Testis (tissue), 3 donors: ENCODE results near the gene DAAM2. TPM values are rescaled to one million over a fixed set of nuclear protein-coding genes. Genes with fewer than 3 reads are reported as not detected.
A peak's percentile ranks its signal among the peaks of the same experiment; 100 is the strongest.

Source experiments
- DNase-seq: peaks from one replicate; pipeline ENCODE4 v3.0.0-alpha.2; 2019
- H3K27ac ChIP-seq, 2 donors: fragments of 200-600 bp; sonication (generic); one replicate each; pipeline ENCODE4 v1.5.1; 2019
- H3K27me3 ChIP-seq: fragments of 200-600 bp; sonication (generic); one replicate; pipeline ENCODE4 v1.5.1; 2019
- H3K36me3 ChIP-seq: fragments of 200-600 bp; sonication (generic); one replicate; pipeline ENCODE4 v1.5.1; 2017; ENCODE audit warnings: low read depth; ENCODE audit errors: missing control alignments
- H3K4me1 ChIP-seq: fragments of 200-600 bp; sonication (generic); one replicate; pipeline ENCODE4 v1.5.1; 2019
- H3K4me3 ChIP-seq, 2 donors: fragments of 200-600 bp; sonication (generic); one replicate each; pipeline ENCODE4 v1.5.1; 2017 to 2019
- H3K9me3 ChIP-seq: fragments of 200-600 bp; sonication (generic); one replicate; pipeline ENCODE4 v1.5.1; 2017
- CTCF ChIP-seq, 3 experiments: fragments of 450-650 bp in 2 of 3; fragments of 200-600 bp in 1 of 3; sonication (generic) in 1 of 3; IDR thresholded peaks; one replicate each; pipeline ENCODE4 v1.5.1; 2016 to 2019; ENCODE audit warnings: antibody characterized with exemption in 3 of 3, mild to moderate bottlenecking in 2 of 3, moderate library complexity in 1 of 3
- POLR2A ChIP-seq: fragments of 450-650 bp; IDR thresholded peaks from one replicate; pipeline ENCODE4 v1.6.1; 2017; ENCODE audit warnings: antibody characterized with exemption, mild to moderate bottlenecking, moderate library complexity
- WGBS, 2 donors: methylation state at CpG; one replicate each; pipeline ENCODE4 v1.1.5; 2018; 5-methylcytosine and 5-hydroxymethylcytosine counted together
- intact Hi-C: fragments of 100-400 bp; cut with DNase I; formaldehyde crosslinking; loops from one replicate; pipeline ENCODE4 v1.15.1; 2023; ENCODE audit warnings: low total_unique reads
- polyA plus RNA-seq: library from polyadenylated mRNA; stranded (reverse); fragments of 350-450 nt; fragmentation: Illumina TruSeq; extraction: RNeasy Lipid Tissue Mini Kit (QIAGEN cat#74804); gene quantifications from one replicate; pipeline ENCODE4 v1.2.3, GENCODE V29; 2014; ENCODE audit warnings: low read depth, low replicate concordance; ENCODE audit not compliant: insufficient read depth
- total RNA-seq, 2 donors: library from RNA; depleted of rRNA; stranded (reverse); fragments of >200 nt; gene quantifications; one replicate each; pipeline ENCODE4 v1.2.3, GENCODE V29; 2016

The DAAM2 gene
- total and polyA plus RNA-seq, 3 donors from 2014 or later: 37.4 to 66.1 (median 64.5) TPM

GRCh38 chr6:39865011-39865888 is 73.1 kb downstream of the DAAM2 start:
- peak; percentile 92 for DNase-seq
- H3K9me3 ChIP-seq: no peaks in the 10 kb centered on the region
- no peaks in the 10 kb centered on the region for H3K36me3 ChIP-seq
- no peaks in the 10 kb centered on the region for H3K27me3 ChIP-seq
- intact Hi-C loops: no loop called here
- H3K27ac ChIP-seq: no peak overlapping the region
- no peak overlapping the region for H3K4me3 ChIP-seq
- 53 to 56% methylated on average over 14 to 15 of the region's 15 CpGs for WGBS, 2 donors
- TF ChIP-seq POLR2A (no peak), CTCF (IDR thresholded peaks at IDR 0.05) (peak; percentile 35 to 87 (median 68))
- no peaks in the 10 kb centered on the region for H3K4me1 ChIP-seq

- intact Hi-C loops: no loop called here
- Histone ChIP-seq H3K4me1 (no peaks in the 10 kb centered on the region), H3K36me3 (no peaks in the 10 kb centered on the region), H3K9me3 (no peaks in the 10 kb centered on the region), H3K27me3 (no peaks in the 10 kb centered on the region), H3K4me3 (no peak overlapping the region), H3K27ac (no peak overlapping the region)
- DNase-seq: no peak
- 90 to 92% methylated on average over 6 of the region's 6 CpGs for WGBS, 2 donors
- TF ChIP-seq CTCF (IDR thresholded peaks at IDR 0.05) (no peak), POLR2A (no peak)
Observed at GRCh38 chr6:39867592-39867991, 75.4 kb downstream of the DAAM2 start.

- H3K4me1 ChIP-seq: no peaks in the 10 kb centered on the region
- H3K36me3 ChIP-seq: no peaks in the 10 kb centered on the region
- no peaks in the 10 kb centered on the region for H3K27me3 ChIP-seq
- no peaks in the 10 kb centered on the region for H3K9me3 ChIP-seq
- intact Hi-C loops: no loop called here
- no peak overlapping the region for H3K27ac ChIP-seq
- WGBS, 2 donors: 98 to 100% methylated on average over 3 of the region's 3 CpGs
- no peak overlapping the region for H3K4me3 ChIP-seq
- TF ChIP-seq POLR2A: no peak
- DNase-seq: no peak
Observed at GRCh38 chr6:39870950-39871349, 78.8 kb downstream of the DAAM2 start.

- H3K4me1 ChIP-seq: no peaks in the 10 kb centered on the region
- no peak overlapping the region for H3K4me3 ChIP-seq
- H3K27ac ChIP-seq: no peak overlapping the region
- intact Hi-C loops: no loop called here
- H3K36me3 ChIP-seq: no peaks in the 10 kb centered on the region
- no peaks in the 10 kb centered on the region for H3K9me3 ChIP-seq
- 88 to 91% methylated on average over 3 of the region's 3 CpGs for WGBS, 2 donors
- H3K27me3 ChIP-seq: no peaks in the 10 kb centered on the region
- no peak for DNase-seq
- no peak for TF ChIP-seq CTCF (IDR thresholded peaks at IDR 0.05)
Observed at GRCh38 chr6:39873439-39873838, 81.3 kb downstream of the DAAM2 start.

- DNase-seq: no peak
- Histone ChIP-seq H3K9me3 (no peaks in the 10 kb centered on the region), H3K4me3 (no peak overlapping the region), H3K36me3 (no peaks in the 10 kb centered on the region), H3K4me1 (no peaks in the 10 kb centered on the region), H3K27ac (no peak overlapping the region), H3K27me3 (no peaks in the 10 kb centered on the region)
- intact Hi-C loops: no loop called here
- TF ChIP-seq CTCF (IDR thresholded peaks at IDR 0.05) (no peak), POLR2A (no peak)
Observed at GRCh38 chr6:39876111-39876510, 83.9 kb downstream of the DAAM2 start.
